HEK293T (cell line): ENCODE results near the gene KCTD14.

Experiments used
- BHLHE40 ChIP-seq: fragments of 450-650 bp; IDR thresholded peaks from 2 replicates; pipeline ENCODE4 v1.6.1; 2016; ENCODE audit warnings: mild to moderate bottlenecking, moderate library complexity, borderline replicate concordance
- CTBP1 ChIP-seq: fragments of 450-650 bp; IDR thresholded peaks from 2 replicates; pipeline ENCODE4 v1.6.1; 2016; ENCODE audit warnings: borderline replicate concordance
- FOXA1 ChIP-seq: fragments of 450-650 bp; IDR thresholded peaks from 2 replicates; pipeline ENCODE4 v1.6.1; 2016; ENCODE audit warnings: mild to moderate bottlenecking
- FOXK2 ChIP-seq: fragments of 450-650 bp; IDR thresholded peaks from 2 replicates; pipeline ENCODE4 v1.6.1; 2016; ENCODE audit warnings: mild to moderate bottlenecking
- FOXM1 ChIP-seq: fragments of 450-650 bp; IDR thresholded peaks from 2 replicates; pipeline ENCODE4 v1.6.1; 2017; ENCODE audit warnings: mild to moderate bottlenecking, borderline replicate concordance
- HDGF ChIP-seq: fragments of 450-650 bp; IDR thresholded peaks from 2 replicates; pipeline ENCODE4 v1.6.1; 2017; ENCODE audit warnings: antibody characterized with exemption, borderline replicate concordance
- PKNOX1 ChIP-seq: fragments of 450-650 bp; IDR thresholded peaks from 2 replicates; pipeline ENCODE4 v1.6.1; 2016
- SP1 ChIP-seq: fragments of 450-650 bp; IDR thresholded peaks from 2 replicates; pipeline ENCODE4 v1.6.1; 2017
- SUZ12 ChIP-seq: fragments of 450-650 bp; IDR thresholded peaks from 2 replicates; pipeline ENCODE4 v1.6.1; 2016; ENCODE audit warnings: mild to moderate bottlenecking
- TARDBP ChIP-seq: fragments of 450-650 bp; IDR thresholded peaks from 2 replicates; pipeline ENCODE4 v1.6.1; 2016

- TF ChIP-seq CTBP1, result no peak
- no peak for TF ChIP-seq BHLHE40
- no peak for TF ChIP-seq FOXM1
- TF ChIP-seq HDGF, result no peak
- no peak for TF ChIP-seq FOXK2
- no peak for TF ChIP-seq SUZ12
- no peak for TF ChIP-seq TARDBP
- no peak for TF ChIP-seq SP1
- TF ChIP-seq FOXA1, result no peak
- TF ChIP-seq PKNOX1, result no peak
These were observed 21.6 kb upstream of the KCTD14 start for GRCh38 chr11:78044706-78045105.
